IMR-90 (cell line): ENCODE results near the gene MYO7B. TPM values are rescaled to one million over a fixed set of nuclear protein-coding genes. Genes with fewer than 3 reads are reported as not detected.
A peak's percentile ranks its signal among the peaks of the same experiment; 100 is the strongest.

Experiments
- ATAC-seq: fragments of 200-7000 bp; cut with Tn5 transposase; 2 replicates; pipeline ENCODE4 v1.9.1; 2020; ENCODE audit warnings: low read depth, mild to moderate bottlenecking, moderate library complexity
- BruUV-seq: library from RNA; stranded (reverse); fragments of 400-500 nt; replicated peaks from 2 replicates; lab custom pipeline; 2021; lab: Mats Ljungman, UMichigan
- CTCF ChIA-PET: fragments of 300-600 bp; formaldehyde crosslinking; extraction: SDS; loops from one replicate; lab custom pipeline; 2021; ENCODE audit warnings: antibody characterized with exemption; lab: Yijun Ruan, JAX
- POLR2A ChIA-PET: fragments of 300-600 bp; sonication (Branson Sonifier 250); formaldehyde crosslinking; loops from one replicate; lab custom pipeline; 2022; ENCODE audit warnings: antibody characterized with exemption; ENCODE audit not compliant: unreplicated experiment; lab: Charles Lee
- DNase-seq: peaks from one replicate; pipeline ENCODE4 v3.0.0; 2013
- H2AFZ ChIP-seq: replicated peaks from 2 replicates; pipeline ENCODE3; 2013; ENCODE audit warnings: low read length, mild to moderate bottlenecking; ENCODE audit not compliant: poor library complexity
- H2AK5ac ChIP-seq: 2 replicates; pipeline ENCODE4 v1.6.1; 2013; ENCODE audit warnings: low read depth, low read length, inconsistent platforms
- H2AK9ac ChIP-seq: replicated peaks from 2 replicates; pipeline ENCODE3; 2013; ENCODE audit warnings: mild to moderate bottlenecking, low read depth, low read length, moderate library complexity; ENCODE audit not compliant: poor library complexity
- H2BK120ac ChIP-seq: 2 replicates; pipeline ENCODE4 v1.6.1; 2013; ENCODE audit warnings: low read depth, low read length, inconsistent platforms
- H2BK15ac ChIP-seq: 3 replicates; pipeline ENCODE4 v1.6.1; 2013; ENCODE audit warnings: low read depth, low read length, inconsistent platforms
- H2BK20ac ChIP-seq: 2 replicates; pipeline ENCODE4 v1.6.1; 2013; ENCODE audit warnings: low read depth, mild to moderate bottlenecking, inconsistent platforms, low read length, moderate library complexity
- H2BK5ac ChIP-seq: 2 replicates; pipeline ENCODE4 v1.6.1; 2013; ENCODE audit warnings: mild to moderate bottlenecking, low read depth, low read length, inconsistent platforms; ENCODE audit not compliant: poor library complexity, severe bottlenecking
- H3K14ac ChIP-seq: replicated peaks from 2 replicates; pipeline ENCODE4 v1.6.1; 2013; ENCODE audit warnings: low read depth, low read length, inconsistent platforms
- H3K18ac ChIP-seq: 2 replicates; pipeline ENCODE4 v1.6.1; 2013; ENCODE audit warnings: low read depth, low read length, control low read depth
- H3K23ac ChIP-seq: 2 replicates; pipeline ENCODE4 v1.6.1; 2013; ENCODE audit warnings: low read depth, low read length, inconsistent platforms
- H3K27ac ChIP-seq: 2 replicates; pipeline ENCODE4 v1.5.1; 2013; ENCODE audit warnings: mild to moderate bottlenecking, control low read depth, low read length; ENCODE audit not compliant: insufficient read depth
- H3K27me3 ChIP-seq: 2 replicates; pipeline ENCODE4 v1.6.1; 2013; ENCODE audit warnings: low read length; ENCODE audit not compliant: control insufficient read depth, insufficient read depth
- H3K36me3 ChIP-seq: 2 replicates; pipeline ENCODE4 v1.6.1; 2013; ENCODE audit warnings: low read length, mixed read lengths; ENCODE audit not compliant: control insufficient read depth, insufficient read depth
- H3K4ac ChIP-seq: 2 replicates; pipeline ENCODE4 v1.6.1; 2013; ENCODE audit warnings: low read depth, low read length, inconsistent platforms
- H3K4me1 ChIP-seq: 2 replicates; pipeline ENCODE4 v1.6.1; 2013; ENCODE audit warnings: low read length, mixed read lengths; ENCODE audit not compliant: control insufficient read depth, insufficient read depth
- H3K4me2 ChIP-seq: 2 replicates; pipeline ENCODE4 v1.6.1; 2013; ENCODE audit warnings: low read depth, mild to moderate bottlenecking, control low read depth, low read length, moderate library complexity
- H3K4me3 ChIP-seq: 2 replicates; pipeline ENCODE4 v1.5.1; 2013; ENCODE audit warnings: low read depth, mild to moderate bottlenecking, control low read depth, low read length, moderate library complexity; ENCODE audit not compliant: insufficient read depth
- H3K56ac ChIP-seq: 2 replicates; pipeline ENCODE4 v1.6.1; 2013; ENCODE audit warnings: low read length, inconsistent platforms; ENCODE audit not compliant: insufficient read depth; ENCODE audit errors: extremely low read depth
- H3K79me1 ChIP-seq, 2 experiments: 2 replicates each; pipeline ENCODE4 v1.6.1; 2013; ENCODE audit warnings: low read length in 2 of 2, inconsistent platforms in 1 of 2, low read depth in 1 of 2
- H3K9ac ChIP-seq: 2 replicates; pipeline ENCODE4 v1.6.1; 2013; ENCODE audit warnings: low read depth, low read length, control low read depth
- H3K9me1 ChIP-seq: 2 replicates; pipeline ENCODE4 v1.6.1; 2013; ENCODE audit warnings: low read length, inconsistent platforms; ENCODE audit not compliant: insufficient read depth
- H3K9me3 ChIP-seq: 2 replicates; pipeline ENCODE4 v1.6.1; 2013; ENCODE audit warnings: low read length; ENCODE audit not compliant: control insufficient read depth, insufficient read depth
- H4K20me1 ChIP-seq: 2 replicates; pipeline ENCODE4 v1.6.1; 2013; ENCODE audit warnings: low read length, inconsistent platforms; ENCODE audit not compliant: insufficient read depth
- H4K5ac ChIP-seq: 2 replicates; pipeline ENCODE4 v1.6.1; 2013; ENCODE audit warnings: mild to moderate bottlenecking, low read depth, low read length, control low read depth
- H4K8ac ChIP-seq, 2 experiments: 2 replicates each; pipeline ENCODE4 v1.6.1; 2013; ENCODE audit warnings: low read depth in 2 of 2, low read length in 2 of 2, control low read depth in 1 of 2, inconsistent platforms in 1 of 2
- H4K91ac ChIP-seq: 2 replicates; pipeline ENCODE4 v1.6.1; 2013; ENCODE audit warnings: low read depth, low read length, inconsistent platforms; ENCODE audit not compliant: insufficient read depth
- BHLHE40 ChIP-seq: fragments of 150-350 bp; IDR thresholded peaks from 2 replicates; pipeline ENCODE4 v1.6.1; 2016; ENCODE audit warnings: mild to moderate bottlenecking, low read depth, low read length
- CHD1 ChIP-seq: IDR thresholded peaks from 2 replicates; pipeline ENCODE4 v1.6.1; 2012; ENCODE audit warnings: low read depth, low read length, improper control_type of control experiment
- FOS ChIP-seq: fragments of 150-350 bp; IDR thresholded peaks from 2 replicates; pipeline ENCODE4 v1.6.1; 2016; ENCODE audit warnings: low read depth, low read length
- MAFK ChIP-seq: IDR thresholded peaks from 2 replicates; pipeline ENCODE4 v1.6.1; 2012; ENCODE audit warnings: low read depth, low read length, improper control_type of control experiment
- NFE2L2 ChIP-seq: fragments of 150-350 bp; IDR thresholded peaks from 2 replicates; pipeline ENCODE4 v1.6.1; 2016; ENCODE audit warnings: low read depth, mild to moderate bottlenecking, low read length
- POLR2A ChIP-seq: IDR thresholded peaks from 2 replicates; pipeline ENCODE4 v1.6.1; 2012; ENCODE audit warnings: mild to moderate bottlenecking, low read depth, low read length
- SMC3 ChIP-seq: fragments of 150-350 bp; IDR thresholded peaks from 2 replicates; pipeline ENCODE4 v1.6.1; 2016; ENCODE audit warnings: low read depth, mild to moderate bottlenecking, antibody characterized with exemption, low read length, moderate library complexity
- WGBS, 2 experiments: methylation state at CpG; one replicate each; pipeline versions ENCODE4 v1.1.5 to v1.1.7; 2013; ENCODE audit warnings: missing lambda C conversion rate in 2 of 2; ENCODE audit not compliant: insufficient read length in 1 of 2; ENCODE audit errors: extremely low coverage in 2 of 2; 5-methylcytosine and 5-hydroxymethylcytosine counted together
- dilution Hi-C: fragments of 300-500 bp; cut with HindIII; formaldehyde crosslinking; loops from one replicate; pipeline ENCODE4 v1.14.3; 2018; ENCODE audit warnings: low sequenced_read_pairs; ENCODE audit not compliant: unreplicated experiment
- in situ Hi-C: fragments of 300-500 bp; cut with MboI; formaldehyde crosslinking; loops from 3 replicates; pipeline ENCODE4 v1.14.3; 2019; ENCODE audit warnings: low sequenced_read_pairs, inconsistent platforms, mixed read lengths
- intact Hi-C: fragments of 100-400 bp; cut with micrococcal nuclease; formaldehyde crosslinking; loops from 2 replicates; pipeline ENCODE4 v1.10.0; 2022
- polyA plus RNA-seq, 3 experiments: library from polyadenylated mRNA; depleted of rRNA; stranded (reverse); fragments of >200 nt; gene quantifications; 2 replicates each; pipeline ENCODE4 v1.2.3, GENCODE V29; 2012; ENCODE audit warnings: low replicate concordance in 1 of 3
- total RNA-seq: library from RNA; depleted of rRNA; stranded (reverse); fragments of >200 nt; gene quantifications from 2 replicates; pipeline ENCODE4 v1.2.3, GENCODE V29; 2012
- TF ChIP-seq, protein P1 (sequence below): conservative IDR thresholded peaks from 2 replicates; pipeline ENCODE4 v1.5.1; 2012; ENCODE audit warnings: mild to moderate bottlenecking, low read depth, low read length, improper control_type of control experiment
- TF ChIP-seq, protein P2 (sequence below): fragments of 150-350 bp; IDR thresholded peaks from 2 replicates; pipeline ENCODE4 v1.6.1; 2016; ENCODE audit warnings: low read depth, mild to moderate bottlenecking, low read length, moderate library complexity, borderline replicate concordance

MYO7B gene
- total and polyA plus RNA-seq, 2 of the 4 experiments (the other 2 are of a cell fraction), result 0.18 to 0.46 TPM

GRCh38 chr2:127661072-127661649 lies 125.7 kb downstream of the MYO7B start:
- no peak overlapping the region for H2BK5ac ChIP-seq
- CTCF ChIA-PET, result no interaction called here
- no peak overlapping the region for H3K4me3 ChIP-seq
- peaks cover 83% of the 10 kb centered on the region for H4K20me1 ChIP-seq
- H2AK9ac ChIP-seq, result no peak overlapping the region
- H3K4me1 ChIP-seq, result peaks cover 14% of the 10 kb centered on the region
- ATAC-seq (peak; percentile 52), DNase-seq (peak; percentile 24)
- H3K79me1 ChIP-seq, result peaks cover 22 to 79% of the 10 kb centered on the region in 2 experiments
- H2BK120ac ChIP-seq, result no peak overlapping the region
- no peak overlapping the region for H3K4me2 ChIP-seq
- H3K56ac ChIP-seq, result no peak overlapping the region
- POLR2A ChIA-PET, result no interaction called here
- 0 out of 2 replicates have a peak overlapping the region, but pooled peaks have one; percentile 31 for H3K23ac ChIP-seq
- no peak overlapping the region for H3K18ac ChIP-seq
- no peak overlapping the region for H4K5ac ChIP-seq
- TF ChIP-seq, protein P1, sequence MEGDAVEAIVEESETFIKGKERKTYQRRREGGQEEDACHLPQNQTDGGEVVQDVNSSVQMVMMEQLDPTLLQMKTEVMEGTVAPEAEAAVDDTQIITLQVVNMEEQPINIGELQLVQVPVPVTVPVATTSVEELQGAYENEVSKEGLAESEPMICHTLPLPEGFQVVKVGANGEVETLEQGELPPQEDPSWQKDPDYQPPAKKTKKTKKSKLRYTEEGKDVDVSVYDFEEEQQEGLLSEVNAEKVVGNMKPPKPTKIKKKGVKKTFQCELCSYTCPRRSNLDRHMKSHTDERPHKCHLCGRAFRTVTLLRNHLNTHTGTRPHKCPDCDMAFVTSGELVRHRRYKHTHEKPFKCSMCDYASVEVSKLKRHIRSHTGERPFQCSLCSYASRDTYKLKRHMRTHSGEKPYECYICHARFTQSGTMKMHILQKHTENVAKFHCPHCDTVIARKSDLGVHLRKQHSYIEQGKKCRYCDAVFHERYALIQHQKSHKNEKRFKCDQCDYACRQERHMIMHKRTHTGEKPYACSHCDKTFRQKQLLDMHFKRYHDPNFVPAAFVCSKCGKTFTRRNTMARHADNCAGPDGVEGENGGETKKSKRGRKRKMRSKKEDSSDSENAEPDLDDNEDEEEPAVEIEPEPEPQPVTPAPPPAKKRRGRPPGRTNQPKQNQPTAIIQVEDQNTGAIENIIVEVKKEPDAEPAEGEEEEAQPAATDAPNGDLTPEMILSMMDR, result no peak
- TF ChIP-seq NFE2L2 (no peak), BHLHE40 (no peak), MAFK (no peak), CHD1 (no peak), FOS (no peak), POLR2A (no peak), SMC3 (no peak)
- TF ChIP-seq, protein P2, sequence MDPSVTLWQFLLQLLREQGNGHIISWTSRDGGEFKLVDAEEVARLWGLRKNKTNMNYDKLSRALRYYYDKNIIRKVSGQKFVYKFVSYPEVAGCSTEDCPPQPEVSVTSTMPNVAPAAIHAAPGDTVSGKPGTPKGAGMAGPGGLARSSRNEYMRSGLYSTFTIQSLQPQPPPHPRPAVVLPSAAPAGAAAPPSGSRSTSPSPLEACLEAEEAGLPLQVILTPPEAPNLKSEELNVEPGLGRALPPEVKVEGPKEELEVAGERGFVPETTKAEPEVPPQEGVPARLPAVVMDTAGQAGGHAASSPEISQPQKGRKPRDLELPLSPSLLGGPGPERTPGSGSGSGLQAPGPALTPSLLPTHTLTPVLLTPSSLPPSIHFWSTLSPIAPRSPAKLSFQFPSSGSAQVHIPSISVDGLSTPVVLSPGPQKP, result no peak
- H4K8ac ChIP-seq, result peak overlapping the region in 1 of 2 experiments; percentile 4; a peak in 1 of 4 replicates
- no peak overlapping the region for H3K27ac ChIP-seq
- peaks cover 2% of the 10 kb centered on the region; the same call in 1 of the 2 replicates for H3K9me3 ChIP-seq
- peak overlapping the region; percentile 0; the same call in 1 of the 2 replicates for H3K4ac ChIP-seq
- peak overlapping the region; percentile 34; the same call in 1 of the 2 replicates for H3K14ac ChIP-seq
- no TSS peak for BruUV-seq
- in situ Hi-C loops, result no loop called here
- H2BK20ac ChIP-seq, result no peak overlapping the region
- dilution Hi-C loops, result no loop called here
- H3K9ac ChIP-seq, result no peak overlapping the region
- peaks cover 28% of the 10 kb centered on the region for H3K9me1 ChIP-seq
- H2AK5ac ChIP-seq, result peak overlapping the region; percentile 14; the same call in 1 of the 2 replicates
- peaks cover 11% of the 10 kb centered on the region for H3K36me3 ChIP-seq
- H4K91ac ChIP-seq, result peak overlapping the region; percentile 47; the same call in 1 of the 2 replicates
- no peak overlapping the region for H2BK15ac ChIP-seq
- H3K27me3 ChIP-seq, result no peaks in the 10 kb centered on the region
- H2AFZ ChIP-seq, result peak overlapping the region; percentile 1
- intact Hi-C loops, result loop anchor here (1.0 kb wide), 1 partner anchor 8 kb away; no protein-coding TSS in a partner anchor
- 96% methylated on average over 7 of the region's 14 CpGs; no CpG with 5 or more reads in 1 of the 2 experiments for WGBS, 2 experiments
